ENCODE measurements around the gene KMT2D. TPM values are rescaled to one million over a fixed set of nuclear protein-coding genes. Genes with fewer than 3 reads are reported as not detected.

KMT2D gene
- total and polyA plus RNA-seq, 10 of the 15 experiments (the other 5 are each of a cell fraction or from before 2014, with no cell fraction given) = 0.51 to 71.5 (median 10.4) TPM

- CTCF ChIA-PET = interaction anchor here (0.6 kb wide), 2 partner anchors 65 to 209 kb away, joined by 3 read pairs; no protein-coding TSS in a partner anchor
- no TSS peak for BruUV-seq (replicated peaks)
- Histone ChIP-seq H3K9ac (ENCODE audit: control insufficient read depth, insufficient read depth, low read length) (no peak overlapping the region), H3K36me3 (ENCODE audit: control insufficient read depth in 2 of 2, insufficient read depth in 2 of 2, low read length in 1 of 2) (peaks cover 33 to 48% of the 10 kb centered on the region in 2 experiments), H3K4me3 (no peak overlapping the region), H2AFZ (ENCODE audit: control insufficient read depth, low read depth, low read length) (no peak overlapping the region), H3K79me2 (ENCODE audit: control insufficient read depth, insufficient read depth, low read length) (no peaks in the 10 kb centered on the region), H3K4me2 (ENCODE audit: control insufficient read depth, insufficient read depth) (no peak overlapping the region), H4K20me1 (ENCODE audit: control insufficient read depth, insufficient read depth) (no peaks in the 10 kb centered on the region), H3K4me1 (ENCODE audit: control insufficient read depth, insufficient read depth, low read length) (no peaks in the 10 kb centered on the region), H3K27me3 (replicated peaks in 1 of 2; ENCODE audit: control insufficient read depth in 2 of 2, insufficient read depth in 2 of 2, low read length in 1 of 2) (no peaks in the 10 kb centered on the region), H3K9me3 (replicated peaks; ENCODE audit: control insufficient read depth, insufficient read depth, low read length) (no peaks in the 10 kb centered on the region), H3K27ac (ENCODE audit: control insufficient read depth, insufficient read depth) (no peak overlapping the region)
- ATAC-seq (no peak), FAIRE-seq (no peak), DNase-seq (ENCODE audit: low read depth, low spot score) (no peak)
- POLR2A ChIA-PET = interaction anchor here (0.5 to 1.1 kb wide), 3 partner anchors 12 to 26 kb away, joined by 3 read pairs; no protein-coding TSS in a partner anchor
- RAD21 ChIA-PET (ENCODE audit: unreplicated experiment) = no interaction called here
- TF ChIP-seq SIX5 (IDR thresholded peaks at IDR 0.05; ENCODE audit: low read depth, low read length, severe bottlenecking) (no peak), ZNF207 (IDR thresholded peaks at IDR 0.05; ENCODE audit: borderline replicate concordance) (no peak), FOS (IDR thresholded peaks at IDR 0.05; ENCODE audit: borderline replicate concordance, extremely low read depth, insufficient read length) (no peak), ZNF217 (IDR thresholded peaks at IDR 0.05) (no peak), RB1 (IDR thresholded peaks at IDR 0.05; ENCODE audit: borderline replicate concordance) (no peak), POLR2AphosphoS5 (IDR thresholded peaks at IDR 0.05; ENCODE audit: low read length) (no peak)
- SMC1A ChIA-PET (ENCODE audit: uncharacterized antibody, unreplicated experiment) = no interaction called here
- 95% methylated on average over 11 of the region's 12 CpGs for WGBS (ENCODE audit: insufficient coverage, insufficient replicate concordance, low lambda C conversion rate, missing lambda C conversion rate)
- intact Hi-C loops (cut with micrococcal nuclease; ENCODE audit: unreplicated experiment) = no loop called here
- in situ Hi-C loops (cut with MboI) = no loop called here
Measured at GRCh38 chr12:49033611-49034285, 26.8 kb downstream of the KMT2D start.

Measured in GM12878 (cell line).